WTC11 (cell line): ENCODE data around the gene RNF152. TPM values are rescaled to one million over a fixed set of nuclear protein-coding genes. Genes with fewer than 3 reads are reported as not detected.

ENCODE experiments used
- ATAC-seq: fragments of 200-7000 bp; cut with Tn5 transposase; 2 replicates; pipeline ENCODE4 v1.10.0; 2021; ENCODE audit warnings: mild to moderate bottlenecking, moderate library complexity
- CTCF ChIA-PET: fragments of 300-600 bp; sonication (Branson Sonifier 250); formaldehyde crosslinking; loops from one replicate; lab custom pipeline; 2021; ENCODE audit warnings: antibody characterized with exemption; lab: Charles Lee
- POLR2A ChIA-PET: fragments of 350-600 bp; sonication (Branson Sonifier 250); formaldehyde crosslinking; loops from one replicate; lab custom pipeline; 2021; ENCODE audit warnings: antibody characterized with exemption; lab: Charles Lee
- DNase-seq: peaks from one replicate; pipeline ENCODE4 v3.0.0; 2021; ENCODE audit warnings: low spot score
- H3K27ac Mint-ChIP-seq: 2 replicates; pipeline ENCODE4 v1.8.0; 2021; ENCODE audit warnings: mixed read lengths
- H3K27me3 Mint-ChIP-seq: 2 replicates; pipeline ENCODE4 v1.8.0; 2021; ENCODE audit warnings: low read depth, mild to moderate bottlenecking, moderate library complexity, mixed read lengths
- H3K36me3 Mint-ChIP-seq: 2 replicates; pipeline ENCODE4 v1.8.0; 2021; ENCODE audit warnings: mixed read lengths
- H3K4me1 Mint-ChIP-seq: 2 replicates; pipeline ENCODE4 v1.8.0; 2022; ENCODE audit warnings: mixed read lengths
- H3K4me3 Mint-ChIP-seq: 2 replicates; pipeline ENCODE4 v1.8.0; 2021; ENCODE audit warnings: mild to moderate bottlenecking, moderate library complexity, mixed read lengths
- H3K9me3 Mint-ChIP-seq: 2 replicates; pipeline ENCODE4 v1.8.0; 2021; ENCODE audit warnings: mixed read lengths
- CREB1 ChIP-seq: sonication (generic); formaldehyde crosslinking; IDR thresholded peaks from 2 replicates; pipeline ENCODE4 v1.8.0; 2023; ENCODE audit warnings: mild to moderate bottlenecking, missing genetic modification reagents
- E2F1 ChIP-seq: sonication (generic); formaldehyde crosslinking; IDR thresholded peaks from 2 replicates; pipeline ENCODE4 v1.8.0; 2022; ENCODE audit warnings: mild to moderate bottlenecking, missing genetic modification reagents
- ESRRA ChIP-seq: sonication (generic); formaldehyde crosslinking; IDR thresholded peaks from 2 replicates; pipeline ENCODE4 v1.8.1; 2022; ENCODE audit warnings: mild to moderate bottlenecking, missing genetic modification reagents, borderline replicate concordance
- GABPB1 ChIP-seq: sonication (generic); formaldehyde crosslinking; IDR thresholded peaks from 2 replicates; pipeline ENCODE4 v1.8.1; 2023; ENCODE audit warnings: mild to moderate bottlenecking, missing genetic modification reagents
- GTF2I ChIP-seq: fragments of 250-450 bp; sonication (Bioruptor Pico); conservative IDR thresholded peaks from 2 replicates; pipeline ENCODE4 v1.4.0; 2021; ENCODE audit warnings: mild to moderate bottlenecking
- MLX ChIP-seq: sonication (generic); formaldehyde crosslinking; IDR thresholded peaks from 2 replicates; pipeline ENCODE4 v1.8.1; 2023; ENCODE audit warnings: mild to moderate bottlenecking, missing genetic modification reagents, moderate library complexity
- MXD4 ChIP-seq: fragments of 250-450 bp; sonication (Bioruptor Pico); IDR thresholded peaks from 2 replicates; pipeline ENCODE4 v1.8.0; 2021; ENCODE audit warnings: mild to moderate bottlenecking, moderate library complexity, borderline replicate concordance
- NFYB ChIP-seq: sonication (generic); formaldehyde crosslinking; conservative IDR thresholded peaks from 2 replicates; pipeline ENCODE4 v1.8.0; 2022; ENCODE audit warnings: low read depth, missing genetic modification reagents
- PRRX2 ChIP-seq: fragments of 250-450 bp; sonication (Bioruptor Pico); IDR thresholded peaks from 2 replicates; pipeline ENCODE4 v1.8.0; 2021; ENCODE audit warnings: mild to moderate bottlenecking
- RELA ChIP-seq: sonication (generic); formaldehyde crosslinking; IDR thresholded peaks from 2 replicates; pipeline ENCODE4 v1.8.1; 2022; ENCODE audit warnings: missing genetic modification reagents, mild to moderate bottlenecking, borderline replicate concordance
- TEAD1 ChIP-seq: sonication (generic); formaldehyde crosslinking; IDR thresholded peaks from 2 replicates; pipeline ENCODE4 v1.8.0; 2022; ENCODE audit warnings: mild to moderate bottlenecking, missing genetic modification reagents
- ZNF121 ChIP-seq: sonication (generic); formaldehyde crosslinking; IDR thresholded peaks from 2 replicates; pipeline ENCODE4 v1.8.0; 2023; ENCODE audit warnings: missing genetic modification reagents
- ZNF281 ChIP-seq: sonication (generic); formaldehyde crosslinking; IDR thresholded peaks from 2 replicates; pipeline ENCODE4 v1.8.0; 2023; ENCODE audit warnings: mild to moderate bottlenecking, missing genetic modification reagents
- total RNA-seq: library from RNA; stranded (reverse); gene quantifications from 3 replicates; pipeline ENCODE4 v1.2.3, GENCODE V29; 2021
- TF ChIP-seq, protein P1 (sequence below): sonication (generic); formaldehyde crosslinking; conservative IDR thresholded peaks from 2 replicates; pipeline ENCODE4 v1.8.1; 2023; ENCODE audit warnings: mild to moderate bottlenecking, low read depth, missing genetic modification reagents, moderate library complexity
- TF ChIP-seq, protein P2 (sequence below): fragments of 250-450 bp; sonication (Bioruptor Pico); IDR thresholded peaks from 2 replicates; pipeline ENCODE4 v1.8.0; 2021; ENCODE audit warnings: mild to moderate bottlenecking
- TF ChIP-seq, protein P3 (sequence below): fragments of 250-450 bp; sonication (Bioruptor Pico); IDR thresholded peaks from 2 replicates; pipeline ENCODE4 v1.9.0; 2021; ENCODE audit warnings: mild to moderate bottlenecking, borderline replicate concordance

The RNF152 gene
- total RNA-seq, 1 experiment from 2014 or later: 3.7 TPM

DNA sequence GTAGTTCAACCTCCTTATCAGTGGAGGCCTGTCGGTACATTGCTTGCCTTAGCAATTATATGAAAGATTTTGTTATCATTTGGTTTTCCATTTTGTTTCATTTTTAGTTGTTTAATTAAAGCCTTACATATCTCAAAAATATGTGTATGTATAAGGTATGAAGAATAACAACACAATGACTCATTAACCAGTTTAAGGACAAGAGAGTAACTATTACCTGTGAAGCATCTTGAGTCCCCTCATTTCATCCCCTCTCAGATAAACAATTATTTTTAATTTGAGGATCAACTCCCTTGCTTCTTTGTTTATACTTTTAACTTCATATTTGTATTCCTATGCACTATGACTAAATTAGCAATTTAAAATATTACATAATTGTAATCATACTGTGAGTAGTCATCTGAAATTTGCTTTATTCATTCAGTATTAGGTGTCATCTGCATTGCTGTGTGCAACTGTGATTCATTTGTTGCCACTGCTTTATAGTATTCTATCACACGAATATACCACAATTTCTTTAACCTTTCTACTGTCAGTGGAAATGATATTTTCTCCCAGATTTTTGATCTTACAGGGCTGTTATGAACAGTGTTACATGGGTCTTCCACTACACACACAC, 126.4 kb downstream of the RNF152 start:
- no peak for DNase-seq
- CTCF ChIA-PET: no interaction called here
- peaks cover 11% of the 10 kb centered on the region for H3K4me1 Mint-ChIP-seq
- H3K27ac Mint-ChIP-seq: no peak overlapping the region
- POLR2A ChIA-PET: no interaction called here
- no peaks in the 10 kb centered on the region for H3K9me3 Mint-ChIP-seq
- H3K36me3 Mint-ChIP-seq: no peaks in the 10 kb centered on the region
- H3K4me3 Mint-ChIP-seq: no peak overlapping the region
- no peak for ATAC-seq
- H3K27me3 Mint-ChIP-seq: no peaks in the 10 kb centered on the region
- TF ChIP-seq, protein P1, sequence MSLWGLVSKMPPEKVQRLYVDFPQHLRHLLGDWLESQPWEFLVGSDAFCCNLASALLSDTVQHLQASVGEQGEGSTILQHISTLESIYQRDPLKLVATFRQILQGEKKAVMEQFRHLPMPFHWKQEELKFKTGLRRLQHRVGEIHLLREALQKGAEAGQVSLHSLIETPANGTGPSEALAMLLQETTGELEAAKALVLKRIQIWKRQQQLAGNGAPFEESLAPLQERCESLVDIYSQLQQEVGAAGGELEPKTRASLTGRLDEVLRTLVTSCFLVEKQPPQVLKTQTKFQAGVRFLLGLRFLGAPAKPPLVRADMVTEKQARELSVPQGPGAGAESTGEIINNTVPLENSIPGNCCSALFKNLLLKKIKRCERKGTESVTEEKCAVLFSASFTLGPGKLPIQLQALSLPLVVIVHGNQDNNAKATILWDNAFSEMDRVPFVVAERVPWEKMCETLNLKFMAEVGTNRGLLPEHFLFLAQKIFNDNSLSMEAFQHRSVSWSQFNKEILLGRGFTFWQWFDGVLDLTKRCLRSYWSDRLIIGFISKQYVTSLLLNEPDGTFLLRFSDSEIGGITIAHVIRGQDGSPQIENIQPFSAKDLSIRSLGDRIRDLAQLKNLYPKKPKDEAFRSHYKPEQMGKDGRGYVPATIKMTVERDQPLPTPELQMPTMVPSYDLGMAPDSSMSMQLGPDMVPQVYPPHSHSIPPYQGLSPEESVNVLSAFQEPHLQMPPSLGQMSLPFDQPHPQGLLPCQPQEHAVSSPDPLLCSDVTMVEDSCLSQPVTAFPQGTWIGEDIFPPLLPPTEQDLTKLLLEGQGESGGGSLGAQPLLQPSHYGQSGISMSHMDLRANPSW: no peak
- TF ChIP-seq GABPB1 (CRISPR knock-in tag): no peak
- no peak for TF ChIP-seq ESRRA (CRISPR knock-in tag)
- TF ChIP-seq ZNF121: no peak
- no peak for TF ChIP-seq PRRX2 (CRISPR knock-in tag)
- TF ChIP-seq MXD4 (CRISPR knock-in tag): no peak
- no peak for TF ChIP-seq TEAD1 (CRISPR knock-in tag)
- no peak for TF ChIP-seq RELA
- TF ChIP-seq ZNF281 (CRISPR knock-in tag): no peak
- no peak for TF ChIP-seq CREB1 (CRISPR knock-in tag)
- TF ChIP-seq, protein P2, sequence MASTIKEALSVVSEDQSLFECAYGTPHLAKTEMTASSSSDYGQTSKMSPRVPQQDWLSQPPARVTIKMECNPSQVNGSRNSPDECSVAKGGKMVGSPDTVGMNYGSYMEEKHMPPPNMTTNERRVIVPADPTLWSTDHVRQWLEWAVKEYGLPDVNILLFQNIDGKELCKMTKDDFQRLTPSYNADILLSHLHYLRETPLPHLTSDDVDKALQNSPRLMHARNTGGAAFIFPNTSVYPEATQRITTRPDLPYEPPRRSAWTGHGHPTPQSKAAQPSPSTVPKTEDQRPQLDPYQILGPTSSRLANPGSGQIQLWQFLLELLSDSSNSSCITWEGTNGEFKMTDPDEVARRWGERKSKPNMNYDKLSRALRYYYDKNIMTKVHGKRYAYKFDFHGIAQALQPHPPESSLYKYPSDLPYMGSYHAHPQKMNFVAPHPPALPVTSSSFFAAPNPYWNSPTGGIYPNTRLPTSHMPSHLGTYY (CRISPR knock-in tag): no peak
- TF ChIP-seq, protein P3, sequence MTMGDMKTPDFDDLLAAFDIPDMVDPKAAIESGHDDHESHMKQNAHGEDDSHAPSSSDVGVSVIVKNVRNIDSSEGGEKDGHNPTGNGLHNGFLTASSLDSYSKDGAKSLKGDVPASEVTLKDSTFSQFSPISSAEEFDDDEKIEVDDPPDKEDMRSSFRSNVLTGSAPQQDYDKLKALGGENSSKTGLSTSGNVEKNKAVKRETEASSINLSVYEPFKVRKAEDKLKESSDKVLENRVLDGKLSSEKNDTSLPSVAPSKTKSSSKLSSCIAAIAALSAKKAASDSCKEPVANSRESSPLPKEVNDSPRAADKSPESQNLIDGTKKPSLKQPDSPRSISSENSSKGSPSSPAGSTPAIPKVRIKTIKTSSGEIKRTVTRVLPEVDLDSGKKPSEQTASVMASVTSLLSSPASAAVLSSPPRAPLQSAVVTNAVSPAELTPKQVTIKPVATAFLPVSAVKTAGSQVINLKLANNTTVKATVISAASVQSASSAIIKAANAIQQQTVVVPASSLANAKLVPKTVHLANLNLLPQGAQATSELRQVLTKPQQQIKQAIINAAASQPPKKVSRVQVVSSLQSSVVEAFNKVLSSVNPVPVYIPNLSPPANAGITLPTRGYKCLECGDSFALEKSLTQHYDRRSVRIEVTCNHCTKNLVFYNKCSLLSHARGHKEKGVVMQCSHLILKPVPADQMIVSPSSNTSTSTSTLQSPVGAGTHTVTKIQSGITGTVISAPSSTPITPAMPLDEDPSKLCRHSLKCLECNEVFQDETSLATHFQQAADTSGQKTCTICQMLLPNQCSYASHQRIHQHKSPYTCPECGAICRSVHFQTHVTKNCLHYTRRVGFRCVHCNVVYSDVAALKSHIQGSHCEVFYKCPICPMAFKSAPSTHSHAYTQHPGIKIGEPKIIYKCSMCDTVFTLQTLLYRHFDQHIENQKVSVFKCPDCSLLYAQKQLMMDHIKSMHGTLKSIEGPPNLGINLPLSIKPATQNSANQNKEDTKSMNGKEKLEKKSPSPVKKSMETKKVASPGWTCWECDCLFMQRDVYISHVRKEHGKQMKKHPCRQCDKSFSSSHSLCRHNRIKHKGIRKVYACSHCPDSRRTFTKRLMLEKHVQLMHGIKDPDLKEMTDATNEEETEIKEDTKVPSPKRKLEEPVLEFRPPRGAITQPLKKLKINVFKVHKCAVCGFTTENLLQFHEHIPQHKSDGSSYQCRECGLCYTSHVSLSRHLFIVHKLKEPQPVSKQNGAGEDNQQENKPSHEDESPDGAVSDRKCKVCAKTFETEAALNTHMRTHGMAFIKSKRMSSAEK (CRISPR knock-in tag): no peak
- TF ChIP-seq NFYB (CRISPR knock-in tag): no peak
- TF ChIP-seq GTF2I (CRISPR knock-in tag): no peak
- no peak for TF ChIP-seq MLX (CRISPR knock-in tag)
- TF ChIP-seq E2F1: no peak
